Rectal smooth muscle tissue (tissue), 1 donor: Measurements from ENCODE around the gene CFL1.
A peak's percentile ranks its signal among the peaks of the same experiment; 100 is the strongest.
"Not testable (repeated sequence)": the region's sequence is repeated elsewhere in the genome, so short reads cannot be mapped to it uniquely, and the experiment has no call there.

Source experiments
- H3K27ac ChIP-seq: one replicate; pipeline ENCODE4 v1.7.0; 2013; ENCODE audit warnings: low read depth, low read length, inconsistent platforms
- H3K27me3 ChIP-seq: one replicate; pipeline ENCODE4 v1.7.0; 2013; ENCODE audit warnings: low read length; ENCODE audit not compliant: control insufficient read depth, insufficient read depth
- H3K36me3 ChIP-seq: one replicate; pipeline ENCODE4 v1.7.0; 2013; ENCODE audit warnings: low read length; ENCODE audit not compliant: control insufficient read depth, insufficient read depth
- H3K4me1 ChIP-seq: one replicate; pipeline ENCODE4 v1.7.0; 2013; ENCODE audit warnings: low read length; ENCODE audit not compliant: control insufficient read depth, insufficient read depth
- H3K4me3 ChIP-seq: one replicate; pipeline ENCODE4 v1.7.0; 2013; ENCODE audit warnings: low read length
- H3K9ac ChIP-seq: one replicate; pipeline ENCODE4 v1.7.0; 2013; ENCODE audit warnings: low read length

CFL1 gene

DNA sequence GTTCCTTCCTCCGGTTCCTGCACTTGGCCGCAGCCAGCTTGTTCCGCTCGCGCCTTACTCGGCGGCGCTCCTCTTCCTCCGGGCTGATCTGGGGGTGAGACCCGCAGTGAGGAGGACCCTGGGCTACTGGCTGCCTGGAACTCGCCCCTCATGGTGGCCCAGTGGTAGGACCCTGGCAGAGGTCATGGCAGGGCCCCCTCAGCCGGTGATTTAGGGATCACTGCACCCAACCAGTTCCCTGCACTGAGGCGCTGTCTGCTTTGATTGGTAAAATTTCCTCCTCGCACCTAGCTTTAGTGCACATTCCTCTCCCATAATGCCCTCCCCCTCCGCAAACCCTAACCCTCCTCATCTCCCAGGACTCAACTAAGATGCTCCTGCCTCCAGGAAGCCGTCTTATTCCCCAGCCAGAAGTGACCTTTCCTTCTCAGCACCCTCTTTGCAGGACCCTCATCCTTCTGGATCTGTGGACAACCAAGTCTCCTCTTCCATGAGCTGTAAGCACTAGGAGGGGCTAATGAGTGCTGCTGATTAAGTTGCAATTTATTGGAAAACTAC, 36.1 kb upstream of the CFL1 start:
- H3K36me3 ChIP-seq, result no peaks in the 10 kb centered on the region
- peak overlapping the region; percentile 32 for H3K4me3 ChIP-seq
- H3K4me1 ChIP-seq, result peaks cover 31% of the 10 kb centered on the region
- H3K27ac ChIP-seq, result peak overlapping the region; percentile 68
- H3K9ac ChIP-seq, result peak overlapping the region; percentile 43
- H3K27me3 ChIP-seq, result peaks cover 3% of the 10 kb centered on the region

DNA sequence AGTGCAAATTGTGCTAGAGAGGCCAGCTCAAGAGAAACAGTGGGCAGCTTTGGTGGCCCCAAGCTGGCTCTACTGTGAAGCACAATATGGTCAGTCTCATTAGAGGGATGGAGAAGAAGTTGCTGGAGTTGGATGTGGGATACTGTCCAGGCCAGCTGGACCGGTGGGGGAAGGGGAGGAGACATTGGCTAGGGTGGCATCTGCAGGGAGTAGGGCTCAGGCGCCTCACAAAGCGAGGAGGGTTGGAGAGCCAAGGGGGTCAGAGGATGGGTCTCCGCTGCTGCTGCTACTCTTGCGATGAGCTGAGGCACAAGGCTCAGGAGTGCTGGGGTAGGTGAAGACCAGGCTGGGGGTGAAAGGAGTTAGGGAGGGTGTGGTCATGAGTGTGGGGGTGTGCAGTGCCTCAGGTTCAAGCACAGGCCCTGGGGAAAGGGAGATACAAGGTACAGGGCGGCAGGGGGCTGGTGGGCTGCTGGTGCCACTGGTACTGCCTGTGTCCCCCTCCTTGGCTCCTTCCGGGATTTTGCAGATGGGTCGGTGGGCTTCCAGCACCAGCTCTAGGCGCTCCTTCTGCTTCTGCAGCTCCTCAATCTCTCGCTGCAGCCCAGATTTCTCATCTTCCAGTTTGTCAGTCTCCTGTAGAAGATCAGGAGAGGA, 34.8 kb upstream of the CFL1 start:
- Histone ChIP-seq H3K9ac (no peak overlapping the region), H3K4me1 (peaks cover 31% of the 10 kb centered on the region), H3K27ac (peak overlapping the region; percentile 95), H3K36me3 (no peaks in the 10 kb centered on the region), H3K4me3 (peak overlapping the region; percentile 35), H3K27me3 (no peaks in the 10 kb centered on the region)

DNA sequence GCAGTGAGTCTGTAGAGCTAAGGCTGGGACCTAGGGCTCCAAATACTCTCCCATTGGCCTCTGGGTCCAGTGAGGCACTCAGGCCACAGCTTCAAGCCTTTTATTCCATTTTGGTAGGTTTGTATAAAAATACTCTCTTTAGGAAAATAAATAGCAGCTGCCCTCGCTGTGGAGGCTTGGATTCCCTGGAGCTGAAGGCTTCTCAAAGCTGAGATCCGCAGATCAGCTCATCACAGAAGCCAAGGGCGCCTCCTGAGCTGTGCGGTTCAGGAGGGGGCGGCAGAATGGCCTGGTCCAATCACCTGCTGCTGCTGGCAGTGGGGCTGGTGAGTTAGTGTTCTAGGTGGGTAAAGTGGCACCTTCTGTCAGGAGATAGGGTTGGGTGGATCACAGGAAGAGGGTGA, 34.2 kb upstream of the CFL1 start:
- H3K27ac ChIP-seq, result peak overlapping the region; percentile 95
- H3K9ac ChIP-seq, H3K27me3 ChIP-seq, H3K36me3 ChIP-seq: not testable (repeated sequence)
- peak overlapping the region; percentile 81 for H3K4me3 ChIP-seq
- H3K4me1 ChIP-seq, result peaks cover 37% of the 10 kb centered on the region

DNA sequence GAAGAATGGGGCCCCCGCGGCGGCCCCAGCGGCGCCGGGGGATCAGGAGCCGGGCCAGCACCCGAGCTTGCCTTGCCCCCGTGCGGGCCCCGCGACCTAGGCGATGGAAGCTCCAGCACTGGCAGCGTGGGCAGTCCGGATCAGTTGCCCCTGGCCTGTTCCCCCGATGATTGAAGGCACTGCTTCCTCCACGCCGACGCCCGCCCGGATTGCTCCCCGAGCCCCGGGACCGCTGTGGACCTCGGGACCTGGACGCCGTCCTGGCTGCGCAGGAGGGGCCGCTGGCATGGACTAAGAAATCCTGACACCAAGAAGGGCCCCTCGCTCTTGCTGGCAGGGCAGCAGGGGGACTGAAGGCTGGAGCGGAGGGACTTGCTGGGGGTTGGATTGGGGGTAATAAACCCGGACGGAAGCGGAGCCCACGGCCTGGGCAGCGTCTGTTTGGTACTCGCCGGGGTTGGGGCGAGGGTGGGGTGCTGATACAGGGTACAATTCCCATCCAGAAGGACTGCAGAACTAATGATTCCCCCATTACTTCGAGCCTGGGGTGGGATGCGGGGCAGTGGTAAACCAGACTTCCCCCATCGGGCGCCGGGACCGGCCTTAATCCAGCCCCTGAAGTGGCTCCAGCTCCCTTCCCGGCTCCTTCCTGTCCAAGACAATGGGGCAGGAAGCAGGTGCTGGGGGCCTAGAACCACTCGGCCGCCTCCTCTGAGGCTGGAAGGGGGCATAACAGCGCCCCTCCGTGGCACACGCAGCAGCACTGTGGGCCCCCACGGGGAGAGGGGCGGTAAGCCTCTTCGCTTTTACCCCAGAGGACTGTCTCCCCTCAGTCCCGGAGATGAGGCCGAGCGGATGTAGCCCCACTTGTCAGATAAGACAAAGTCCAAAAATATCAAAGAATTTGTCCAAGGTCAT, 33.5 kb upstream of the CFL1 start:
- peaks cover under 1% of the 10 kb centered on the region for H3K36me3 ChIP-seq
- no peak overlapping the region for H3K9ac ChIP-seq
- peaks cover 37% of the 10 kb centered on the region for H3K4me1 ChIP-seq
- H3K4me3 ChIP-seq, result peak overlapping the region; percentile 81
- H3K27ac ChIP-seq, result peak overlapping the region; percentile 95
- H3K27me3 ChIP-seq, result no peaks in the 10 kb centered on the region

DNA sequence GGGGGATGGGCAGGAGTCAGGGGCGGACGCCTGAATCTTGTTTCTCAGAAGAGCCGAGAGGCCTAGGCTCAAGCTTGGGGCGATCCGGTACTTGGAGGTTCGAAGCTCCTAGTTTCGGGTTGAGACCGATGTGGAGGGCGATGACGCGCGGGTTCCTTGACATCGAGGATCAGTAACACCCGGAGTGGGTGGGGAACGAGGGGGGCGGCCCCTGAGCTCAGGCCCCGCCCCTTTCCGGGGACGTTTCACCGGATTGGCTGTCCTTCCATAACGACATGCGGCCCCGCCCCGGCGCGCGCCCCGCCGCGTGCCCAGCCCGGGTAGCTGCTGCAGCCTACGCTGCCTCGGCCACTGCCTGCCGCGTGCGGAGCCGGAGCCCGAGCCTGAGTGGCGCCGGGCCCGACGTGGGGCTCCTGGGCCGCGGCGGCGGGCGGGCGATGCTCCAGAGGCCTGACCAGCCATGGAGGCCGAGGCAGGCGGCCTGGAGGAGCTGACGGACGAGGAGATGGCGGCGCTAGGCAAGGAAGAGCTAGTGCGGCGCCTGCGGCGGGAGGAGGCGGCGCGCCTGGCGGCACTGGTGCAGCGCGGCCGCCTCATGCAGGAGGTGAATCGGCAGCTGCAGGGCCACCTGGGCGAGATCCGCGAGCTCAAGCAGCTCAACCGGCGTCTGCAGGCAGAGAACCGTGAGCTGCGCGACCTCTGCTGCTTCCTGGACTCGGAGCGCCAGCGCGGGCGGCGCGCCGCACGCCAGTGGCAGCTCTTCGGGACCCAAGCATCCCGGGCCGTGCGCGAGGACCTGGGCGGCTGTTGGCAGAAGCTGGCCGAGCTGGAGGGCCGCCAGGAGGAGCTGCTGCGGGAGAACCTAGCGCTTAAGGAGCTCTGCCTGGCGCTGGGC, 32.6 kb upstream of the CFL1 start, which contains the start of gene CCDC85B:
CCDC85B (plus strand) TSS at position 350 of the 895 bp plus-strand sequence; CDS start at position 461, 111 bp downstream.
- H3K27ac ChIP-seq, result peak within 1 kb of the TSS; percentile 95
- H3K4me3 ChIP-seq, result peak within 1 kb of the TSS; percentile 81
- no peaks in the 10 kb centered on the region for H3K27me3 ChIP-seq
- H3K36me3 ChIP-seq, result peaks cover 5% of the 10 kb centered on the region
- H3K4me1 ChIP-seq, result peaks cover 37% of the 10 kb centered on the region
- H3K9ac ChIP-seq, result peak within 1 kb of the TSS; percentile 57

DNA sequence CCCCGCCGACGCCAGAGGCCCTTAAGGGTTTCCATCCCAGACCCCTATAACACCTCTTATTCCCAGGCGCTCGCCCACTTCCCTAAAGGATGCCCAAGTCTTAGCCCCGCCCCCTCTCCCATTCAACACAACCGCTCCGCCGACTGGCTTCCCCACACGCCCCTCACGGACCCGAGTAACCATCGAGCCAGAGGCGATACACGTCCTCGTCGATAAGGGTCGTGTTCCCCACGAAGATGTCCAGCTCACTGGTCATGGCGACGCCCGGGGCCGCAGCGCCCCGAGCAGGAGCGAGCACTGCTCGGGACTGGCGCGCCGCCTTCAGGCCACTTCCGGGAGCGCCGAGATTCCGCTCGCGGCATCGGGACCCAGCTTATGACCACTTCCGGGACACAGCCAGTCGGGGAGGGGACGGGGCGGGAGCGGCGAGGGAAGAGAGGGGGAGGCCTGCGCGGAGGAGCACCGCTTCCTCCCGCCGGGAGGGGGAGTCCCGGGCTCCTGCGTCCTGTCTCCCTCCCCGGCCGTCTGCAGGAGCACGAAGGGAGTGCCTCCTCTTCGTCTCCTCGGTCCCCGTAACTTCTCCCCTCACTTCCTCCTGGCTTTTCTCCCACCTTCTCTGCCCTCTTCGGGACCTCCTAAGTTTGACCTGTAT, 30.3 kb upstream of the CFL1 start, which contains the start of gene FIBP:
FIBP (minus strand) TSS at position 309 of the 652 bp plus-strand sequence; CDS start at position 256, 53 bp downstream.
- Histone ChIP-seq H3K36me3 (peaks cover 15% of the 10 kb centered on the region), H3K27ac (peak within 1 kb of the TSS; percentile 94), H3K4me3 (peak within 1 kb of the TSS; percentile 94), H3K27me3 (no peaks in the 10 kb centered on the region), H3K9ac (peak within 1 kb of the TSS; percentile 82), H3K4me1 (peaks cover 31% of the 10 kb centered on the region)

DNA sequence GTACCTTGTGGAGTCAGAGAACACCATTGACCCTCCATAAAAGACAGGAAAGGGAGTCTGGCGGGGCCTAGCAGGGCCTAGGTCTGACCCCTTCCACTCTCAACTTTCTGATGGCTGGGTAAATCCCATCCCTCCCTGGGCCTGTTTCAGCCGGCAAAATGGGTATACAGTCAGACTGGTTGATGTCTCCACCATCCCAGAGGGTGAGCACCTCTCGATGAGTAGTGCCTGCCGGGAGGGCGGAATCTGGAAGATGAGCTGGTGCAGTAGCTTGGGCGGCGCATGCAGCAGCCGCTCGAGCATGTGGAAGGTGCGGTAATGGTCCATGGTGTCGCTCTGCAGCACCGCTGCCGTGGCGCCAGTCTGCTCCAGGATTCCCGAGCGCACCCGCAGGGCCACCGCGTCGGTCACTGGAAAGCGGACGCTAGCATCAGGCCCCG, 29.8 kb upstream of the CFL1 start:
- peak overlapping the region; percentile 94 for H3K27ac ChIP-seq
- H3K27me3 ChIP-seq, result no peaks in the 10 kb centered on the region
- H3K36me3 ChIP-seq, result peaks cover 18% of the 10 kb centered on the region
- peak overlapping the region; percentile 70 for H3K9ac ChIP-seq
- peak overlapping the region; percentile 94 for H3K4me3 ChIP-seq
- peaks cover 28% of the 10 kb centered on the region for H3K4me1 ChIP-seq

DNA sequence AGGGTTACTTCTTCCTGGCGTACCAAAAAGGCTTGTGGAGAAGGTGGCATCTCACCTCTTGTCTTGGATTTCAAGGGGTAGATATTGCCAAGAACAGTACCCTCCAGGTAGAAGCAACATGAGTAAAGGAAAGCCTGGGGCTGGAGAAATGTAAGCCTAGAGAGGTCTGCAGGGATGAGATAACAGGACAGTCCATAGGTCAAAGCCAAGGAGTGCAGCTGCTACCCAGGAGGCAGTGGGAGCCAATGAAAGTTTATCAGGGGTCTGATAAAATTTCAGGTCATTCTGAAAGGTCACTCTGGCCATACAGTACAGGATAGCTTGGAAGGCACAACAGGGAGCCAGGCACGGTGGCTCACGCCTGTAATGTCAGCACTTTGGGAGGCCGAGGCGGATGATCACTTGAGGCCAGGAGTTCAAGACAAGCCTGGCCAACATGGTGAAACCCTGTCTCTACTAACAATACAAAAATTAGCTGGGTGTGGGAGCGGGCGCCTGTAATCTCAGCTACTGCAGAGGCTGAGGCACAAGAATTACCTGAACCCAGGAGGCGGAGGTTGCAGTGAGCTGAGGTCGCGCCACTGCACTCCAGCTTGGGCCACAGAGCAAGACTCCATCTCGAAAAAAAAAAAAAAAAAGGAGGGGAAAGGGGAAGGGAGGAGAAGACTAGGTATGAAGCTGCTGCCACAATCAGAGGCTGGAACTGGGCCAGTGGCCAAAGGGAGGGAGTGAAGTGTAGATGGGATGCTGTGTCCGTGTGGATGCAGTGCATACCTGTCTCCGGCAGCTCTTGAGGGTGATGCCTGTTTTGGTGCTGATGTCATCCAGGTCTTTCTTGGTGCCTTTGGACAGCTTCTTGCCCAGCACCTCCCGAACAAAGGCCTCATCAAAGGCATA, 29.1 kb upstream of the CFL1 start:
- peaks cover 21% of the 10 kb centered on the region for H3K4me1 ChIP-seq
- peaks cover 21% of the 10 kb centered on the region for H3K36me3 ChIP-seq
- H3K27ac ChIP-seq, result peak overlapping the region; percentile 94
- peak overlapping the region; percentile 70 for H3K9ac ChIP-seq
- peak overlapping the region; percentile 94 for H3K4me3 ChIP-seq
- no peaks in the 10 kb centered on the region for H3K27me3 ChIP-seq

DNA sequence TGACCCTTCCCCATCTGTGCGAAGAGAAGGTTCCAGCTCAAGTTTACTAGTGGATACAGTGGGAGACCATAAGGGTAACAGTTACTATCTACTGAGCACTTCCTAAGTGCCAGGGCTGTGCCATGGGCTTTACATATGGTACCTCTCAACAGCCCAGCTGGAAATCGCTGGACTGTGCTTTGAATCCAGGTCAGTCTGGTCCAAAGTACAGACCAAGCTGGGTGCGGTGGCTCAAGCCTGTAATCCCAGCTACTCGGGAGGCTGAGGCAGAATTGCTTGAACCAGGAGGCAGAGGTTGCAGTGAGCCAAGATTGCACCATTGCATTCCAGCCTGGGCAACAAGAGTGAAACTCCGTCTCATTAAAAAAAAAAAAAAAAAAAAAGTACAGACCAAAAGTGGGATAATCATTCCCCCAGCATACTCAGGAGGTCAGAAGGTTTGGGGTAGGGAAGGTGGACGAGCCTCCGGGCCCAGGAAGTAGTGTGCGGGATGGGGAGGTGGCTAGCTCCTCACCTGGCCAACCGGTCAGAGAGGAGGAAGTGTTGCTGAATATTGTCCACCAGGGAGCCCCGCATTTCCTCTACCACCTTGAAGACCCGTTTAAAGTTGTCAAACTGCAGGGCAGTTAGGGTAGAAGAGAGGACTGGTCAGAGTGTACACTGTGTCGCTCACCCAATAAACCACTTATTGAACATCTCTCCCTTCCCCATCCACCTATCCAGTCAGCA, 28.0 kb upstream of the CFL1 start:
- no peak overlapping the region for H3K9ac ChIP-seq
- peaks cover 21% of the 10 kb centered on the region for H3K36me3 ChIP-seq
- no peak overlapping the region for H3K27ac ChIP-seq
- peaks cover 17% of the 10 kb centered on the region for H3K4me1 ChIP-seq
- H3K4me3 ChIP-seq, result no peak overlapping the region
- no peaks in the 10 kb centered on the region for H3K27me3 ChIP-seq

DNA sequence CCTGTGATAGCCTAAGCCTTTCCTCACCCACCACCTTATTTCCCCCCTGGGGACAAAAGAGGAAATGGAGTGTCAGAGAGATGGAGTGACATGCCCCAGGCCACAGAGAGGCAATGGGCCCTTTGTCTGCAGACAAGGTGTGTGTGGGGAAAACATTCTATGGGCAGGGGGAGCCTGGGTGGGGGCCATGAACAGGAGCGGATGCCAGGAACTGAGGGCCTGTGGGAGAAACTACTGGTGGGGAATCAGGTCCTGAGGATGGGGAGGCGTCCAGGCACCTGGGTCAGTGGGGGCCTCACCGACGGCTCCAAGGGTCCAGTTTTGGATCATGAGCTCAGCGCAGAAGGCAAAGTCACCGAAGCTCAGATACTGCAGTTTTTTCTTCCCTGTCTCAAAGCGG, 27.3 kb upstream of the CFL1 start:
- no peak overlapping the region for H3K4me3 ChIP-seq
- no peaks in the 10 kb centered on the region for H3K27me3 ChIP-seq
- H3K27ac ChIP-seq, result no peak overlapping the region
- peaks cover 16% of the 10 kb centered on the region for H3K4me1 ChIP-seq
- peaks cover 21% of the 10 kb centered on the region for H3K36me3 ChIP-seq
- H3K9ac ChIP-seq, result no peak overlapping the region
